Gastrocnemius medialis (tissue), 4 donors: ENCODE measurements around the gene VPS54. TPM values are rescaled to one million over a fixed set of nuclear protein-coding genes. Genes with fewer than 3 reads are reported as not detected.
A peak's percentile ranks its signal among the peaks of the same experiment; 100 is the strongest.
"Not testable (repeated sequence)": the region's sequence is repeated elsewhere in the genome, so short reads cannot be mapped to it uniquely, and the experiment has no call there.

Experiments
- ATAC-seq, 2 donors: fragments of 150-250 bp; one replicate each; pipeline ENCODE4 v1.9.1; 2016
- DNase-seq, 2 donors: peaks; one replicate each; pipeline ENCODE4 v3.0.0-alpha.2; 2019
- H3K27ac ChIP-seq, 4 donors: fragments of 200-600 bp; sonication (generic); 1 replicate in 1 of 4; 2 replicates in 3 of 4; pipeline ENCODE4 v1.5.1; 2016 to 2018; ENCODE audit warnings: mild to moderate bottlenecking in 2 of 4, moderate library complexity in 1 of 4
- H3K27me3 ChIP-seq, 3 donors: fragments of 200-600 bp; sonication (generic) in 2 of 3; 1 replicate in 1 of 3; 2 replicates in 2 of 3; pipeline versions ENCODE4 v1.5.1 to v1.6.0; 2016 to 2019; ENCODE audit warnings: mild to moderate bottlenecking in 1 of 3, moderate library complexity in 1 of 3
- H3K36me3 ChIP-seq, 2 donors: fragments of 200-600 bp; sonication (generic) in 1 of 2; one replicate each; pipeline ENCODE4 v1.5.1; 2017 to 2018
- H3K4me1 ChIP-seq, 2 donors: fragments of 200-600 bp; sonication (generic) in 1 of 2; one replicate each; pipeline ENCODE4 v1.5.1; 2016 to 2017; ENCODE audit warnings: mild to moderate bottlenecking in 2 of 2
- H3K4me3 ChIP-seq, 4 donors: fragments of 200-600 bp; sonication (generic) in 3 of 4; 1 replicate in 1 of 4; 2 replicates in 3 of 4; pipeline ENCODE4 v1.5.1; 2016 to 2019; ENCODE audit warnings: mild to moderate bottlenecking in 2 of 4
- H3K9me3 ChIP-seq, 3 donors: fragments of 200-600 bp; sonication (generic) in 2 of 3; 1 replicate in 1 of 3; 2 replicates in 2 of 3; pipeline ENCODE4 v1.5.1; 2016 to 2019
- CTCF ChIP-seq, 5 experiments: fragments of 450-650 bp in 3 of 5; fragments of 200-600 bp in 2 of 5; sonication (generic) in 2 of 5; IDR thresholded peaks in 4 of 5; conservative IDR thresholded peaks in 1 of 5; 1 replicate in 4 of 5; 2 replicates in 1 of 5; pipeline ENCODE4 v1.5.1; 2016 to 2019; ENCODE audit warnings: antibody characterized with exemption in 5 of 5, mild to moderate bottlenecking in 3 of 5, moderate library complexity in 3 of 5
- POLR2A ChIP-seq, 2 donors: fragments of 450-650 bp; IDR thresholded peaks; one replicate each; pipeline ENCODE4 v1.6.1; 2017; ENCODE audit warnings: antibody characterized with exemption in 2 of 2, mild to moderate bottlenecking in 2 of 2, moderate library complexity in 2 of 2
- in situ Hi-C, 4 donors: fragments of 200-750 bp; cut with MboI; loops; one replicate each; pipeline versions ENCODE4 v1.15.0 to v1.8.0; 2017; ENCODE audit warnings: low sequenced_read_pairs in 4 of 4
- intact Hi-C: fragments of 100-400 bp; cut with DNase I; formaldehyde crosslinking; loops from one replicate; pipeline ENCODE4 v1.15.1; 2023; ENCODE audit warnings: low total_unique reads
- total RNA-seq, 4 donors: library from RNA; depleted of rRNA; stranded (reverse); fragments of >200 nt; gene quantifications; one replicate each; pipeline versions ENCODE4 v1.1.0 to v1.2.3, GENCODE V29; 2016

The VPS54 gene
- total RNA-seq, 4 donors from 2014 or later = 7.9 to 12.4 (median 9.8) TPM

- ATAC-seq (no peak), DNase-seq (no peak)
- no peaks in the 10 kb centered on the region for H3K27me3 ChIP-seq
- H3K36me3 ChIP-seq = peaks cover 0 to 5% of the 10 kb centered on the region in 2 donors
- H3K27ac ChIP-seq = peak overlapping the region; percentile 77 to 98 (median 96)
- no peaks in the 10 kb centered on the region for H3K9me3 ChIP-seq
- TF ChIP-seq POLR2A (IDR thresholded peaks at IDR 0.05) = no peak
- no peak for TF ChIP-seq CTCF (IDR thresholded peaks at IDR 0.05 in 4 of 5, conservative IDR thresholded peaks at IDR 0.05 in 1 of 5)
- intact Hi-C loops (no loop called here), in situ Hi-C loops (loop anchor here in 2 of 4 donors (10.0 to 25.0 kb wide), 2 partner anchors 157 to 164 kb away; no protein-coding TSS in a partner anchor)
- peak overlapping the region in 1 of 4 donors; percentile 1 for H3K4me3 ChIP-seq
- H3K4me1 ChIP-seq = peaks cover 85 to 87% of the 10 kb centered on the region in 2 donors
These were observed 167.4 kb downstream of the VPS54 start for GRCh38 chr2:63851691-63852311.

- intact Hi-C loops = no loop called here
These were observed 168.6 kb downstream of the VPS54 start for GRCh38 chr2:63850649-63851048.

GRCh38 chr2:63850204-63850571, 169.0 kb downstream of the VPS54 start:
- intact Hi-C loops = no loop called here
- in situ Hi-C loops = loop anchor here in 2 of 4 donors (10.0 to 25.0 kb wide), 2 partner anchors 155 to 163 kb away; no protein-coding TSS in a partner anchor

More at GRCh38 chr2:63850649-63851048, 168.6 kb downstream of the VPS54 start:
- no peaks in the 10 kb centered on the region for H3K9me3 ChIP-seq
- TF ChIP-seq POLR2A (IDR thresholded peaks at IDR 0.05) = no peak
- no peak for TF ChIP-seq CTCF (IDR thresholded peaks at IDR 0.05 in 4 of 5, conservative IDR thresholded peaks at IDR 0.05 in 1 of 5)
- H3K4me3 ChIP-seq = no peak overlapping the region
- in situ Hi-C loops = loop anchor here in 2 of 4 donors (10.0 to 25.0 kb wide), 2 partner anchors 156 to 163 kb away; no protein-coding TSS in a partner anchor
- no peaks in the 10 kb centered on the region for H3K27me3 ChIP-seq
- peak overlapping the region; percentile 77 to 98 (median 96) for H3K27ac ChIP-seq
- H3K36me3 ChIP-seq = no peaks in the 10 kb centered on the region
- DNase-seq (no peak), ATAC-seq (peak in 1 of 2 donors; percentile 48)
- peaks cover 90 to 92% of the 10 kb centered on the region in 2 donors for H3K4me1 ChIP-seq

GRCh38 chr2:63849381-63850203, 169.6 kb downstream of the VPS54 start:
- TF ChIP-seq CTCF (IDR thresholded peaks at IDR 0.05 in 4 of 5, conservative IDR thresholded peaks at IDR 0.05 in 1 of 5) (no peak), POLR2A (IDR thresholded peaks at IDR 0.05) (no peak)
- no peaks in the 10 kb centered on the region for H3K27me3 ChIP-seq
- intact Hi-C loops = loop anchor here (10.0 kb wide), 2 partner anchors 295 to 1205 kb away; partner anchors contain the start of genes CEP68 and PELI1
- peaks cover 94% of the 10 kb centered on the region in 2 donors for H3K4me1 ChIP-seq
- H3K27ac ChIP-seq = peak overlapping the region; percentile 77 to 98 (median 96)
- ATAC-seq = no peak
- H3K4me3 ChIP-seq = peak overlapping the region in 3 of 4 donors; percentile 15 to 21 (median 18)
- H3K9me3 ChIP-seq = no peaks in the 10 kb centered on the region
- no peak for DNase-seq
- in situ Hi-C loops = loop anchor here in 2 of 4 donors (10.0 to 25.0 kb wide), 2 partner anchors 155 to 162 kb away; no protein-coding TSS in a partner anchor
- no peaks in the 10 kb centered on the region for H3K36me3 ChIP-seq

More at GRCh38 chr2:63850204-63850571, 169.0 kb downstream of the VPS54 start:
- H3K4me3 ChIP-seq = peak overlapping the region in 1 of 4 donors; percentile 18
- ATAC-seq (no peak), DNase-seq (no peak)
- no peaks in the 10 kb centered on the region for H3K9me3 ChIP-seq
- TF ChIP-seq POLR2A (IDR thresholded peaks at IDR 0.05) (no peak), CTCF (IDR thresholded peaks at IDR 0.05 in 4 of 5, conservative IDR thresholded peaks at IDR 0.05 in 1 of 5) (no peak)
- H3K36me3 ChIP-seq = no peaks in the 10 kb centered on the region
- H3K4me1 ChIP-seq = peaks cover 92 to 94% of the 10 kb centered on the region in 2 donors
- no peaks in the 10 kb centered on the region for H3K27me3 ChIP-seq
- H3K27ac ChIP-seq = peak overlapping the region; percentile 77 to 98 (median 96)

- H3K4me3 ChIP-seq, DNase-seq, in situ Hi-C loops, H3K36me3 ChIP-seq, H3K27me3 ChIP-seq, ATAC-seq, H3K9me3 ChIP-seq: not testable (repeated sequence)
- Histone ChIP-seq H3K4me1 (peaks cover 84 to 85% of the 10 kb centered on the region in 2 donors), H3K27ac (peak overlapping the region; percentile 77 to 98 (median 96))
- intact Hi-C loops = loop anchor here (10.0 kb wide), 2 partner anchors 297 to 1207 kb away; partner anchors contain the start of genes CEP68 and PELI1
These were observed 171.7 kb downstream of the VPS54 start for GRCh38 chr2:63847571-63847970.
